H1 (cell line): ENCODE results near the gene PPM1L. TPM values are rescaled to one million over a fixed set of nuclear protein-coding genes. Genes with fewer than 3 reads are reported as not detected.

Experiments used
- CTCF ChIA-PET: fragments of 300-600 bp; sonication (Branson Sonifier 250); formaldehyde crosslinking; loops from one replicate; lab custom pipeline; 2021; ENCODE audit not compliant: partially characterized antibody; lab: Charles Lee
- POLR2A ChIA-PET: fragments of 300-600 bp; sonication (Branson Sonifier 250); formaldehyde crosslinking; loops from one replicate; lab custom pipeline; 2021; ENCODE audit warnings: inconsistent platforms; ENCODE audit not compliant: partially characterized antibody; lab: Charles Lee
- DNase-seq, 2 experiments: peaks; one replicate each; pipeline versions ENCODE4 v3.0.0 to v3.0.0-alpha.2; 2010 to 2022; ENCODE audit warnings: low spot score in 2 of 2, low read depth in 1 of 2, mixed read lengths in 1 of 2
- FAIRE-seq: peaks from 2 replicates; lab custom pipeline; 2011; peaks lifted over from hg19 to GRCh38; lab: Jason Lieb, UNC
- H2AFZ ChIP-seq: 2 replicates; pipeline ENCODE4 v1.8.1; 2012; ENCODE audit warnings: low read length, inconsistent platforms
- H2AK5ac ChIP-seq: 2 replicates; pipeline ENCODE4 v1.6.1; 2013; ENCODE audit warnings: low read depth, low read length
- H2BK120ac ChIP-seq: replicated peaks from 2 replicates; pipeline ENCODE3; 2013; ENCODE audit warnings: low read depth, low read length, inconsistent platforms
- H2BK12ac ChIP-seq: 2 replicates; pipeline ENCODE4 v1.6.1; 2013; ENCODE audit warnings: low read depth, low read length
- H2BK15ac ChIP-seq: 2 replicates; pipeline ENCODE4 v1.6.1; 2013; ENCODE audit warnings: low read length
- H2BK20ac ChIP-seq: 2 replicates; pipeline ENCODE4 v1.6.1; 2013; ENCODE audit warnings: low read length
- H2BK5ac ChIP-seq: 2 replicates; pipeline ENCODE4 v1.6.1; 2013; ENCODE audit warnings: low read depth, low read length
- H3K14ac ChIP-seq: 2 replicates; pipeline ENCODE4 v1.6.1; 2013; ENCODE audit warnings: inconsistent platforms; ENCODE audit not compliant: insufficient read length
- H3K18ac ChIP-seq: 2 replicates; pipeline ENCODE4 v1.6.1; 2013; ENCODE audit warnings: low read length; ENCODE audit errors: extremely low read depth
- H3K23ac ChIP-seq: 2 replicates; pipeline ENCODE4 v1.6.1; 2013; ENCODE audit warnings: inconsistent platforms; ENCODE audit not compliant: insufficient read length
- H3K23me2 ChIP-seq: 2 replicates; pipeline ENCODE4 v1.6.1; 2013; ENCODE audit warnings: low read depth, low read length
- H3K27ac ChIP-seq: 2 replicates; pipeline ENCODE4 v1.6.1; 2011; ENCODE audit warnings: low read depth, low read length, inconsistent platforms
- H3K27me3 ChIP-seq, 4 experiments: replicated peaks in 1 of 4; 1 replicate in 1 of 4; 2 replicates in 3 of 4; pipeline versions ENCODE4 v1.6.1 to v1.8.1; 2011 to 2013; ENCODE audit warnings: low read length in 3 of 4, mild to moderate bottlenecking in 3 of 4, inconsistent platforms in 2 of 4, mixed read lengths in 2 of 4, moderate library complexity in 1 of 4; ENCODE audit not compliant: control insufficient read depth in 3 of 4, insufficient read depth in 3 of 4; ENCODE audit errors: extremely low read depth in 1 of 4
- H3K36me3 ChIP-seq, 4 experiments: 2 replicates each; pipeline versions ENCODE4 v1.6.1 to v1.8.1; 2011 to 2013; ENCODE audit warnings: mild to moderate bottlenecking in 4 of 4, low read length in 3 of 4, moderate library complexity in 2 of 4, control low read depth in 1 of 4, inconsistent platforms in 1 of 4; ENCODE audit not compliant: insufficient read depth in 4 of 4, control insufficient read depth in 2 of 4
- H3K4ac ChIP-seq: replicated peaks from 2 replicates; pipeline ENCODE3; 2013; ENCODE audit warnings: low read length, low read depth, mixed read lengths, inconsistent platforms; ENCODE audit not compliant: insufficient read length
- H3K4me1 ChIP-seq, 4 experiments: replicated peaks in 1 of 4; 1 replicate in 1 of 4; 2 replicates in 3 of 4; pipeline versions ENCODE4 v1.6.1 to v1.8.1; 2011 to 2013; ENCODE audit warnings: low read length in 3 of 4, inconsistent platforms in 2 of 4, mixed read lengths in 1 of 4; ENCODE audit not compliant: insufficient read depth in 4 of 4, control insufficient read depth in 3 of 4
- H3K4me2 ChIP-seq, 2 experiments: 2 replicates each; pipeline versions ENCODE4 v1.6.1 to v1.8.1; 2011 to 2013; ENCODE audit warnings: low read depth in 2 of 2, low read length in 2 of 2, control low read depth in 1 of 2, inconsistent platforms in 1 of 2, mild to moderate bottlenecking in 1 of 2; ENCODE audit not compliant: insufficient read depth in 1 of 2
- H3K4me3 ChIP-seq, 4 experiments: fragments of 200-600, 300-600 bp in 1 of 4; sonication (generic), shearing (Covaris generic), sonication (Bioruptor Twin) in 1 of 4; 2 replicates each; pipeline versions ENCODE4 v1.5.1 to v1.8.1; 2011 to 2016; ENCODE audit warnings: low read length in 4 of 4, low read depth in 3 of 4, control low read depth in 2 of 4, inconsistent platforms in 2 of 4, mild to moderate bottlenecking in 2 of 4, mixed read lengths in 1 of 4, moderate library complexity in 1 of 4; ENCODE audit not compliant: insufficient read depth in 2 of 4; ENCODE audit errors: extremely low read depth in 1 of 4
- H3K56ac ChIP-seq: replicated peaks from 2 replicates; pipeline ENCODE3; 2013; ENCODE audit warnings: low read depth, mild to moderate bottlenecking, mixed read lengths, low read length, inconsistent platforms; ENCODE audit not compliant: insufficient read length
- H3K79me1 ChIP-seq: 2 replicates; pipeline ENCODE4 v1.6.1; 2013; ENCODE audit warnings: low read depth, low read length, control low read depth
- H3K79me2 ChIP-seq, 2 experiments: 2 replicates each; pipeline versions ENCODE4 v1.6.1 to v1.8.1; 2012 to 2013; ENCODE audit warnings: low read length in 2 of 2, mild to moderate bottlenecking in 2 of 2, inconsistent platforms in 1 of 2; ENCODE audit not compliant: insufficient read depth in 2 of 2, control insufficient read depth in 1 of 2
- H3K9ac ChIP-seq, 4 experiments: replicated peaks in 1 of 4; 1 replicate in 1 of 4; 2 replicates in 3 of 4; pipeline versions ENCODE4 v1.6.1 to v1.8.1; 2011 to 2013; ENCODE audit warnings: low read depth in 3 of 4, low read length in 3 of 4, control low read depth in 2 of 4, mild to moderate bottlenecking in 2 of 4, moderate library complexity in 2 of 4, inconsistent platforms in 1 of 4; ENCODE audit errors: extremely low read depth in 1 of 4
- H3K9me3 ChIP-seq, 2 experiments: 2 replicates each; pipeline versions ENCODE4 v1.6.1 to v1.8.1; 2012 to 2013; ENCODE audit warnings: mild to moderate bottlenecking in 2 of 2, moderate library complexity in 2 of 2, control low read depth in 1 of 2, inconsistent platforms in 1 of 2, low read depth in 1 of 2, low read length in 1 of 2, mixed read lengths in 1 of 2; ENCODE audit not compliant: insufficient read depth in 2 of 2
- H4K20me1 ChIP-seq, 2 experiments: replicated peaks in 1 of 2; 2 replicates each; pipeline versions ENCODE3 to v1.8.1; 2011 to 2013; ENCODE audit warnings: inconsistent platforms in 2 of 2, low read length in 2 of 2, mild to moderate bottlenecking in 1 of 2; ENCODE audit not compliant: insufficient read depth in 2 of 2, control insufficient read depth in 1 of 2
- H4K5ac ChIP-seq: 2 replicates; pipeline ENCODE4 v1.6.1; 2013; ENCODE audit warnings: low read length, low read depth, mixed read lengths, inconsistent platforms; ENCODE audit not compliant: insufficient read length
- H4K8ac ChIP-seq: 2 replicates; pipeline ENCODE4 v1.8.0; 2013; ENCODE audit warnings: mild to moderate bottlenecking, moderate library complexity, low read length, inconsistent platforms; ENCODE audit not compliant: insufficient read depth; ENCODE audit errors: extremely low read depth
- H4K91ac ChIP-seq: replicated peaks from 2 replicates; pipeline ENCODE3; 2013; ENCODE audit warnings: low read length, mixed read lengths, inconsistent platforms; ENCODE audit not compliant: insufficient read length
- BCL11A ChIP-seq, 2 experiments: IDR thresholded peaks; one replicate each; pipeline ENCODE4 v1.6.1; 2011; ENCODE audit warnings: low read depth in 2 of 2, low read length in 2 of 2, mild to moderate bottlenecking in 2 of 2
- EGR1 ChIP-seq: IDR thresholded peaks from 2 replicates; pipeline ENCODE4 v1.6.1; 2011; ENCODE audit warnings: low read depth, low read length, borderline replicate concordance
- HDAC2 ChIP-seq, 2 experiments: fragments of 300-600 bp in 1 of 2; sonication (generic) in 1 of 2; IDR thresholded peaks; 2 replicates each; pipeline ENCODE4 v1.6.1; 2011 to 2012; ENCODE audit warnings: low read depth in 2 of 2, low read length in 2 of 2, mild to moderate bottlenecking in 2 of 2, moderate library complexity in 2 of 2, borderline replicate concordance in 1 of 2, inconsistent platforms in 1 of 2
- NANOG ChIP-seq: IDR thresholded peaks from 2 replicates; pipeline ENCODE4 v1.6.1; 2011; ENCODE audit warnings: low read length, low read depth, mild to moderate bottlenecking, inconsistent platforms; ENCODE audit not compliant: insufficient read depth, poor library complexity, severe bottlenecking
- PHF8 ChIP-seq: fragments of 200-600 bp; sonication (generic); conservative IDR thresholded peaks from 2 replicates; pipeline ENCODE4 v1.7.1; 2012; ENCODE audit warnings: low read depth, mild to moderate bottlenecking, inconsistent platforms, low read length, moderate library complexity
- TAF7 ChIP-seq: optimal IDR thresholded peaks from 2 replicates; pipeline ENCODE3; 2011; ENCODE audit warnings: low read depth, mild to moderate bottlenecking, inconsistent platforms, low read length, moderate library complexity, borderline replicate concordance
- TCF12 ChIP-seq: IDR thresholded peaks from 2 replicates; pipeline ENCODE4 v1.6.1; 2011; ENCODE audit warnings: low read depth, mild to moderate bottlenecking, low read length
- YY1 ChIP-seq: IDR thresholded peaks from 2 replicates; pipeline ENCODE4 v1.6.1; 2011; ENCODE audit warnings: low read depth, mild to moderate bottlenecking, low read length
- polyA plus RNA-seq, 7 experiments: library from polyadenylated mRNA; depleted of rRNA in 3 of 7; stranded (reverse) in 5 of 7; unstranded in 2 of 7; fragments of >200 nt in 5 of 7; fragments of 200-250 nt in 2 of 7; gene quantifications; 1 replicate in 5 of 7; 2 replicates in 1 of 7; 4 replicates in 1 of 7; pipeline versions ENCODE4 v1.2.1 to v1.2.3, GENCODE V29; 2011 to 2013; ENCODE audit warnings: missing spikeins in 2 of 7, mixed read lengths in 2 of 7
- total RNA-seq: library from RNA; stranded (reverse); fragmentation: NEBNext Ultra II Directional; extraction: Animal tissue kit (Norgen Biotek cat#: 25700); gene quantifications from 2 replicates; pipeline ENCODE4 v1.2.1, GENCODE V29; 2021
- TF ChIP-seq, protein P1 (sequence below): IDR thresholded peaks from 2 replicates; pipeline ENCODE4 v1.6.1; 2012; ENCODE audit warnings: inconsistent platforms
- TF ChIP-seq, protein P2 (sequence below): IDR thresholded peaks from 2 replicates; pipeline ENCODE4 v1.6.1; 2011; ENCODE audit warnings: low read depth, mild to moderate bottlenecking, low read length; ENCODE audit not compliant: insufficient read depth

Gene PPM1L
- total and polyA plus RNA-seq, 2 of the 8 experiments (the other 6 are each of a cell fraction or from before 2014, with no cell fraction given), result 2.8 to 18.1 TPM

DNA sequence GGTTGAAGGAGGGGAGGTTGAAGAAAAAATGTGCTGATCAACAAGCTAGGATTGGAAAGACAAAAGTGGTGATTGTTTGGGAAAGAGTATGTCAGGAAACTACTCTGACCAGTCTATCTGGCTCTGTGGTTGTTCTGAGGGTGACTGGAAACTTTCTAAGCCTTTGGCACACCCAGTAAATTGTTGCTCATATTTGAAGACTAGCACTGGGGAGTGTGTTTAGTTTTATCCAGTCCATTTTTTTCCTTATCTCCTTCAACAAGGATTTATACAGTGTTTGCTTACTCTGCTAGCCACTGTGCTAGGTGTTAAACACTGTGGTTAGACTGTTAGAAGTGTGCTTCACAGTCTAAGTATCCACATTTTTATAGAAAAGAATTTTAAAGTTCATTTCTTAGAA is 28.8 kb downstream of the PPM1L start:
- Histone ChIP-seq H3K18ac (no peak overlapping the region), H2BK20ac (no peak overlapping the region), H3K79me1 (no peaks in the 10 kb centered on the region; the same call in 1 of the 2 replicates), H3K14ac (no peak overlapping the region), H3K56ac (no peak overlapping the region), H3K9me3 (peaks cover 0 to 3% of the 10 kb centered on the region in 2 experiments; a peak in 1 of 4 replicates), H3K23me2 (no peaks in the 10 kb centered on the region), H2BK15ac (no peak overlapping the region), H3K4me2 (peak overlapping the region in 1 of 2 experiments; percentile 43; a peak in 2 of 4 replicates), H3K79me2 (peaks cover 0 to 13% of the 10 kb centered on the region in 2 experiments; a peak in 2 of 4 replicates), H2BK120ac (no peak overlapping the region), H3K4ac (no peak overlapping the region), H3K27me3 (no peaks in the 10 kb centered on the region), H3K23ac (no peak overlapping the region), H2BK5ac (no peak overlapping the region; the same call in 1 of the 2 replicates), H2AK5ac (no peak overlapping the region), H3K4me3 (peak overlapping the region in 1 of 4 experiments; percentile 30; a peak in 1 of 8 replicates), H2AFZ (peak overlapping the region; percentile 22; the same call in 1 of the 2 replicates), H3K9ac (no peak overlapping the region; a peak in 1 of 7 replicates), H4K20me1 (no peaks in the 10 kb centered on the region), H2BK12ac (no peak overlapping the region), H3K36me3 (no peaks in the 10 kb centered on the region), H4K91ac (no peak overlapping the region), H3K27ac (0 out of 2 replicates have a peak overlapping the region, but pooled peaks have one; percentile 29), H3K4me1 (peaks cover 0 to 3% (median 2%) of the 10 kb centered on the region in 4 experiments; a peak in 4 of 7 replicates), H4K5ac (no peak overlapping the region), H4K8ac (no peak overlapping the region)
- FAIRE-seq, result no peak
- no peak for DNase-seq
- ChIA-PET CTCF (no interaction called here), POLR2A (no interaction called here)
- no peak for TF ChIP-seq EGR1
- no peak for TF ChIP-seq HDAC2 (IDR thresholded peaks at IDR 0.05; ENCODE audit: borderline replicate concordance in 1 of 2, low read depth in 2 of 2, low read length in 2 of 2)
- TF ChIP-seq TCF12, result no peak
- no peak for TF ChIP-seq YY1
- TF ChIP-seq PHF8, result no peak
- TF ChIP-seq, protein P1, sequence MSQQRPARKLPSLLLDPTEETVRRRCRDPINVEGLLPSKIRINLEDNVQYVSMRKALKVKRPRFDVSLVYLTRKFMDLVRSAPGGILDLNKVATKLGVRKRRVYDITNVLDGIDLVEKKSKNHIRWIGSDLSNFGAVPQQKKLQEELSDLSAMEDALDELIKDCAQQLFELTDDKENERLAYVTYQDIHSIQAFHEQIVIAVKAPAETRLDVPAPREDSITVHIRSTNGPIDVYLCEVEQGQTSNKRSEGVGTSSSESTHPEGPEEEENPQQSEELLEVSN, result no peak
- TF ChIP-seq BCL11A (IDR thresholded peaks at IDR 0.05; ENCODE audit: low read depth in 2 of 2, low read length in 2 of 2), result no peak
- TF ChIP-seq, protein P2, sequence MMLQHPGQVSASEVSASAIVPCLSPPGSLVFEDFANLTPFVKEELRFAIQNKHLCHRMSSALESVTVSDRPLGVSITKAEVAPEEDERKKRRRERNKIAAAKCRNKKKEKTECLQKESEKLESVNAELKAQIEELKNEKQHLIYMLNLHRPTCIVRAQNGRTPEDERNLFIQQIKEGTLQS, result no peak
- no peak for TF ChIP-seq TAF7
- no peak for TF ChIP-seq NANOG
